HL-60 (cell line): Measurements from ENCODE around the gene SETBP1.

ENCODE experiments used
- POLR2AphosphoS5 ChIP-seq: IDR thresholded peaks from 2 replicates; pipeline ENCODE4 v1.6.1; 2012; ENCODE audit warnings: low read depth
- REST ChIP-seq: IDR thresholded peaks from 2 replicates; pipeline ENCODE4 v1.6.1; 2012; ENCODE audit warnings: low read depth; ENCODE audit not compliant: insufficient replicate concordance
- TF ChIP-seq, protein P1 (sequence below): IDR thresholded peaks from one replicate; pipeline ENCODE4 v1.5.1; 2011; ENCODE audit warnings: low read length, control low read depth, inconsistent platforms; ENCODE audit not compliant: insufficient read depth

- TF ChIP-seq POLR2AphosphoS5: no peak
- TF ChIP-seq, protein P1, sequence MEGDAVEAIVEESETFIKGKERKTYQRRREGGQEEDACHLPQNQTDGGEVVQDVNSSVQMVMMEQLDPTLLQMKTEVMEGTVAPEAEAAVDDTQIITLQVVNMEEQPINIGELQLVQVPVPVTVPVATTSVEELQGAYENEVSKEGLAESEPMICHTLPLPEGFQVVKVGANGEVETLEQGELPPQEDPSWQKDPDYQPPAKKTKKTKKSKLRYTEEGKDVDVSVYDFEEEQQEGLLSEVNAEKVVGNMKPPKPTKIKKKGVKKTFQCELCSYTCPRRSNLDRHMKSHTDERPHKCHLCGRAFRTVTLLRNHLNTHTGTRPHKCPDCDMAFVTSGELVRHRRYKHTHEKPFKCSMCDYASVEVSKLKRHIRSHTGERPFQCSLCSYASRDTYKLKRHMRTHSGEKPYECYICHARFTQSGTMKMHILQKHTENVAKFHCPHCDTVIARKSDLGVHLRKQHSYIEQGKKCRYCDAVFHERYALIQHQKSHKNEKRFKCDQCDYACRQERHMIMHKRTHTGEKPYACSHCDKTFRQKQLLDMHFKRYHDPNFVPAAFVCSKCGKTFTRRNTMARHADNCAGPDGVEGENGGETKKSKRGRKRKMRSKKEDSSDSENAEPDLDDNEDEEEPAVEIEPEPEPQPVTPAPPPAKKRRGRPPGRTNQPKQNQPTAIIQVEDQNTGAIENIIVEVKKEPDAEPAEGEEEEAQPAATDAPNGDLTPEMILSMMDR: no peak
- no peak for TF ChIP-seq REST
These were observed 93.5 kb downstream of the SETBP1 start for GRCh38 chr18:44774191-44774590.
